Measurements from ENCODE around the gene OR10V1.

Gene OR10V1

GRCh38 chr11:59713745-59714144 is at the start of gene OR10V1:
Gene OR10V1, minus strand, starts transcription at chr11:59713845. Its CDS starts 0 bp downstream, at chr11:59713845.
- no peak for TF ChIP-seq TOX (CRISPR knock-in tag; IDR thresholded peaks at IDR 0.05; ENCODE audit: borderline replicate concordance)
- no peak for TF ChIP-seq OSR1 (CRISPR knock-in tag; IDR thresholded peaks at IDR 0.05)
- TF ChIP-seq PATZ1 (CRISPR knock-in tag; IDR thresholded peaks at IDR 0.05; ENCODE audit: borderline replicate concordance): no peak
- no peak for TF ChIP-seq ZNF70 (CRISPR knock-in tag; IDR thresholded peaks at IDR 0.05)
- no peak for TF ChIP-seq POU6F1 (CRISPR knock-in tag; IDR thresholded peaks at IDR 0.05; ENCODE audit: borderline replicate concordance, low read depth)
- no peak for TF ChIP-seq CSDC2 (CRISPR knock-in tag; IDR thresholded peaks at IDR 0.05)
- no peak for TF ChIP-seq SNAI2 (CRISPR knock-in tag; IDR thresholded peaks at IDR 0.05)
- TF ChIP-seq CREB5 (CRISPR knock-in tag; IDR thresholded peaks at IDR 0.05; ENCODE audit: low read depth): no peak
- no peak for TF ChIP-seq TSHZ2 (CRISPR knock-in tag; IDR thresholded peaks at IDR 0.05)
- ATAC-seq: no peak

GRCh38 chr11:59761993-59762392 is 48.3 kb upstream of the OR10V1 start:
- TF ChIP-seq ARNTL (CRISPR knock-in tag; IDR thresholded peaks at IDR 0.05; ENCODE audit: borderline replicate concordance, low read depth): no peak
- no peak for TF ChIP-seq GLIS3 (CRISPR knock-in tag; IDR thresholded peaks at IDR 0.05)
- no peak for TF ChIP-seq RARB (CRISPR knock-in tag; IDR thresholded peaks at IDR 0.05)
- TF ChIP-seq ISL1 (CRISPR knock-in tag; IDR thresholded peaks at IDR 0.05): no peak
- no peak for TF ChIP-seq ZNF70 (CRISPR knock-in tag; IDR thresholded peaks at IDR 0.05)
- TF ChIP-seq TOX (CRISPR knock-in tag; IDR thresholded peaks at IDR 0.05; ENCODE audit: borderline replicate concordance): no peak
- no peak for TF ChIP-seq ZC3H10 (CRISPR knock-in tag; IDR thresholded peaks at IDR 0.05)
- TF ChIP-seq PPARA (CRISPR knock-in tag; IDR thresholded peaks at IDR 0.05; ENCODE audit: borderline replicate concordance): no peak
- TF ChIP-seq ZFP30 (CRISPR knock-in tag; IDR thresholded peaks at IDR 0.05): no peak
- TF ChIP-seq CSRNP3 (CRISPR knock-in tag; IDR thresholded peaks at IDR 0.05): no peak
- no peak for TF ChIP-seq BACH2 (CRISPR knock-in tag; IDR thresholded peaks at IDR 0.05; ENCODE audit: borderline replicate concordance)
- TF ChIP-seq SNAI2 (CRISPR knock-in tag; IDR thresholded peaks at IDR 0.05): no peak
- no peak for TF ChIP-seq ZFP3 (CRISPR knock-in tag; IDR thresholded peaks at IDR 0.05)
- TF ChIP-seq OSR1 (CRISPR knock-in tag; IDR thresholded peaks at IDR 0.05): no peak
- no peak for TF ChIP-seq POU6F1 (CRISPR knock-in tag; IDR thresholded peaks at IDR 0.05; ENCODE audit: borderline replicate concordance, low read depth)
- TF ChIP-seq CREB5 (CRISPR knock-in tag; IDR thresholded peaks at IDR 0.05; ENCODE audit: low read depth): no peak
- TF ChIP-seq ZNF565 (CRISPR knock-in tag; conservative IDR thresholded peaks at IDR 0.05; ENCODE audit: low read depth): no peak
- no peak for TF ChIP-seq PATZ1 (CRISPR knock-in tag; IDR thresholded peaks at IDR 0.05; ENCODE audit: borderline replicate concordance)
- no peak for TF ChIP-seq ESRRG (CRISPR knock-in tag; IDR thresholded peaks at IDR 0.05)
- TF ChIP-seq TCF4 (CRISPR knock-in tag; IDR thresholded peaks at IDR 0.05; ENCODE audit: borderline replicate concordance): no peak
- ATAC-seq: no peak
